Panc1 (cell line): ENCODE results near the gene DAZAP1. TPM values are rescaled to one million over a fixed set of nuclear protein-coding genes. Genes with fewer than 3 reads are reported as not detected.

ENCODE experiments used
- ATAC-seq: fragments of 200-7000 bp; cut with Tn5 transposase; 2 replicates; pipeline ENCODE4 v1.9.1; 2020; ENCODE audit warnings: mild to moderate bottlenecking, moderate library complexity
- BruUV-seq: library from RNA; stranded (reverse); fragments of 400-500 nt; replicated peaks from 2 replicates; lab custom pipeline; 2021; lab: Mats Ljungman, UMichigan
- CTCF ChIA-PET: fragments of 300-600 bp; sonication (Branson Sonifier 250); formaldehyde crosslinking; loops from one replicate; lab custom pipeline; 2022; ENCODE audit warnings: antibody characterized with exemption; lab: Charles Lee
- POLR2A ChIA-PET: fragments of 300-600 bp; sonication (Branson Sonifier 250); formaldehyde crosslinking; loops from one replicate; lab custom pipeline; 2022; ENCODE audit warnings: antibody characterized with exemption; lab: Charles Lee
- DNase-seq: peaks from one replicate; pipeline ENCODE4 v3.0.0-alpha.2; 2010; ENCODE audit warnings: low read depth, low spot score
- H3K27ac ChIP-seq: 2 replicates; pipeline ENCODE4 v1.5.1; 2011; ENCODE audit warnings: mild to moderate bottlenecking, low read length, inconsistent platforms
- H3K27me3 ChIP-seq: fragments of 200-500 bp; sonication (Bioruptor generic); 2 replicates; pipeline ENCODE4 v1.6.0; 2014; ENCODE audit warnings: low read length, inconsistent platforms; ENCODE audit not compliant: control insufficient read depth, insufficient read depth
- H3K36me3 ChIP-seq: fragments of 200-500 bp; sonication (Bioruptor generic); 2 replicates; pipeline ENCODE4 v1.5.1; 2014; ENCODE audit warnings: inconsistent platforms, mild to moderate bottlenecking, low read length, moderate library complexity; ENCODE audit not compliant: control insufficient read depth, insufficient read depth
- H3K4me1 ChIP-seq: 2 replicates; pipeline ENCODE4 v1.5.1; 2011; ENCODE audit warnings: inconsistent platforms, mild to moderate bottlenecking, low read length, moderate library complexity; ENCODE audit not compliant: control insufficient read depth, insufficient read depth
- H3K4me3 ChIP-seq, 2 experiments: 2 replicates each; pipeline ENCODE4 v1.5.1; 2011 to 2012; ENCODE audit warnings: low read depth in 2 of 2, low read length in 2 of 2, mild to moderate bottlenecking in 2 of 2, inconsistent platforms in 1 of 2, moderate library complexity in 1 of 2
- H3K9me3 ChIP-seq: fragments of 200-500 bp; sonication (Bioruptor generic); 2 replicates; pipeline ENCODE4 v1.5.1; 2014; ENCODE audit warnings: low read depth, mild to moderate bottlenecking, inconsistent platforms, low read length, moderate library complexity; ENCODE audit not compliant: control insufficient read depth, insufficient read depth
- CTCF ChIP-seq: fragments of 450-650 bp; IDR thresholded peaks from 2 replicates; pipeline ENCODE4 v1.5.1; 2017; ENCODE audit warnings: mild to moderate bottlenecking
- POLR2AphosphoS5 ChIP-seq: IDR thresholded peaks from 2 replicates; pipeline ENCODE4 v1.6.1; 2012; ENCODE audit warnings: mild to moderate bottlenecking, low read depth, low read length, moderate library complexity
- SIN3A ChIP-seq: IDR thresholded peaks from 2 replicates; pipeline ENCODE4 v1.6.1; 2012; ENCODE audit warnings: low read depth, mild to moderate bottlenecking, low read length, moderate library complexity, borderline replicate concordance; ENCODE audit not compliant: insufficient read depth
- TCF7L2 ChIP-seq: IDR thresholded peaks from 2 replicates; pipeline ENCODE4 v1.6.1; 2011; ENCODE audit warnings: mild to moderate bottlenecking, low read depth, low read length, inconsistent platforms
- in situ Hi-C: cut with HindIII; loops from 2 replicates; pipeline ENCODE4 v1.10.0; 2016; ENCODE audit warnings: low sequenced_read_pairs, low pct_unique_long_range_greater_than_20kb
- intact Hi-C: fragments of 100-400 bp; cut with micrococcal nuclease; formaldehyde crosslinking; loops from one replicate; pipeline ENCODE4 v1.10.0; 2022; ENCODE audit not compliant: unreplicated experiment
- total RNA-seq: library from RNA; stranded (reverse); gene quantifications from one replicate; pipeline ENCODE4 v1.2.1, GENCODE V29; 2021; ENCODE audit not compliant: unreplicated experiment
- TF ChIP-seq, protein P1 (sequence below), 2 experiments: IDR thresholded peaks; 2 replicates each; pipeline ENCODE4 v1.6.1; 2011 to 2012; ENCODE audit warnings: low read depth in 2 of 2, control low read depth in 1 of 2, low read length in 1 of 2, mild to moderate bottlenecking in 1 of 2, moderate library complexity in 1 of 2; ENCODE audit not compliant: insufficient read depth in 1 of 2

DAZAP1 gene
- total RNA-seq, 1 experiment from 2014 or later: 195 TPM

GRCh38 chr19:1467490-1468273, 60.3 kb downstream of the DAZAP1 start:
- Histone ChIP-seq H3K36me3 (no peaks in the 10 kb centered on the region), H3K9me3 (no peaks in the 10 kb centered on the region), H3K27me3 (no peaks in the 10 kb centered on the region), H3K27ac (no peak overlapping the region), H3K4me3 (no peak overlapping the region), H3K4me1 (no peaks in the 10 kb centered on the region)
- intact Hi-C loops (no loop called here), in situ Hi-C loops (no loop called here)
- BruUV-seq: no TSS peak
- ChIA-PET CTCF (no interaction called here), POLR2A (no interaction called here)
- ATAC-seq (no peak), DNase-seq (no peak)
- TF ChIP-seq POLR2AphosphoS5 (no peak), TCF7L2 (no peak), CTCF (no peak), SIN3A (no peak)
- TF ChIP-seq, protein P1, sequence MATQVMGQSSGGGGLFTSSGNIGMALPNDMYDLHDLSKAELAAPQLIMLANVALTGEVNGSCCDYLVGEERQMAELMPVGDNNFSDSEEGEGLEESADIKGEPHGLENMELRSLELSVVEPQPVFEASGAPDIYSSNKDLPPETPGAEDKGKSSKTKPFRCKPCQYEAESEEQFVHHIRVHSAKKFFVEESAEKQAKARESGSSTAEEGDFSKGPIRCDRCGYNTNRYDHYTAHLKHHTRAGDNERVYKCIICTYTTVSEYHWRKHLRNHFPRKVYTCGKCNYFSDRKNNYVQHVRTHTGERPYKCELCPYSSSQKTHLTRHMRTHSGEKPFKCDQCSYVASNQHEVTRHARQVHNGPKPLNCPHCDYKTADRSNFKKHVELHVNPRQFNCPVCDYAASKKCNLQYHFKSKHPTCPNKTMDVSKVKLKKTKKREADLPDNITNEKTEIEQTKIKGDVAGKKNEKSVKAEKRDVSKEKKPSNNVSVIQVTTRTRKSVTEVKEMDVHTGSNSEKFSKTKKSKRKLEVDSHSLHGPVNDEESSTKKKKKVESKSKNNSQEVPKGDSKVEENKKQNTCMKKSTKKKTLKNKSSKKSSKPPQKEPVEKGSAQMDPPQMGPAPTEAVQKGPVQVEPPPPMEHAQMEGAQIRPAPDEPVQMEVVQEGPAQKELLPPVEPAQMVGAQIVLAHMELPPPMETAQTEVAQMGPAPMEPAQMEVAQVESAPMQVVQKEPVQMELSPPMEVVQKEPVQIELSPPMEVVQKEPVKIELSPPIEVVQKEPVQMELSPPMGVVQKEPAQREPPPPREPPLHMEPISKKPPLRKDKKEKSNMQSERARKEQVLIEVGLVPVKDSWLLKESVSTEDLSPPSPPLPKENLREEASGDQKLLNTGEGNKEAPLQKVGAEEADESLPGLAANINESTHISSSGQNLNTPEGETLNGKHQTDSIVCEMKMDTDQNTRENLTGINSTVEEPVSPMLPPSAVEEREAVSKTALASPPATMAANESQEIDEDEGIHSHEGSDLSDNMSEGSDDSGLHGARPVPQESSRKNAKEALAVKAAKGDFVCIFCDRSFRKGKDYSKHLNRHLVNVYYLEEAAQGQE (IDR thresholded peaks at IDR 0.05; ENCODE audit: insufficient read depth in 1 of 2, low read depth in 2 of 2, low read length in 1 of 2): no peak

- Histone ChIP-seq H3K9me3 (no peaks in the 10 kb centered on the region), H3K27me3 (no peaks in the 10 kb centered on the region), H3K36me3 (no peaks in the 10 kb centered on the region), H3K4me1 (no peaks in the 10 kb centered on the region), H3K4me3 (no peak overlapping the region), H3K27ac (no peak overlapping the region)
- BruUV-seq: no TSS peak
- TF ChIP-seq SIN3A (no peak), TCF7L2 (no peak), CTCF (no peak), POLR2AphosphoS5 (no peak)
- TF ChIP-seq, protein P1 (IDR thresholded peaks at IDR 0.05; ENCODE audit: insufficient read depth in 1 of 2, low read depth in 2 of 2, low read length in 1 of 2): no peak
- in situ Hi-C loops (no loop called here), intact Hi-C loops (no loop called here)
- ATAC-seq (no peak), DNase-seq (no peak)
- POLR2A ChIA-PET: no interaction called here
- CTCF ChIA-PET: no interaction called here
These were observed 61.0 kb downstream of the DAZAP1 start for GRCh38 chr19:1468274-1468820.
